ENCODE results near the gene BTBD8.
A peak's percentile ranks its signal among the peaks of the same experiment; 100 is the strongest.
"Not testable (repeated sequence)": the region's sequence is repeated elsewhere in the genome, so short reads cannot be mapped to it uniquely, and the experiment has no call there.

The BTBD8 gene

DNA sequence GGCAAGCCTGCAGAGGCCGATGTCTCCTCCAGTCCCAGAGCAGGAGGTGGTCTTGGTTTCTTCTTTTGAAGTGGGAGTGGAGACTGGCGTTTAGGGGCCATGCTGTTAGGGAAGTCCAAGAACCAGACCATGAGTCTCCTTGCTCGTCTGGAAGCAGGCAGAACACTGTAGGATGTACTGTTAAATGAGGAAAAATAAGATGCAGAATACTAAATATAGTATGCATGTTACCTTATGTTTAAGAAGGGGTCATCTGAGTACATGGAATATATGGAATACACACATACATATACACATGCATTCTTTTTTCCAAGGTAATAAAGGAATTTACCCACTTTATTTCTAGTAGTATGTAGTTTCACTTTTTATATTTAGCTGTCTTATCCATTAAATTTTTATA is 4.8 kb upstream of the BTBD8 start, which contains the start of gene SETSIP:
TSS of gene SETSIP (minus strand) at position 101 of the 400 bp plus-strand sequence. CDS start at position 101, 0 bp downstream.
- no peak within 1 kb of the TSS for H3K4me3 ChIP-seq (ENCODE audit: low read depth, low read length)
- no peak for DNase-seq (ENCODE audit: low read depth)
- TF ChIP-seq, protein P1, sequence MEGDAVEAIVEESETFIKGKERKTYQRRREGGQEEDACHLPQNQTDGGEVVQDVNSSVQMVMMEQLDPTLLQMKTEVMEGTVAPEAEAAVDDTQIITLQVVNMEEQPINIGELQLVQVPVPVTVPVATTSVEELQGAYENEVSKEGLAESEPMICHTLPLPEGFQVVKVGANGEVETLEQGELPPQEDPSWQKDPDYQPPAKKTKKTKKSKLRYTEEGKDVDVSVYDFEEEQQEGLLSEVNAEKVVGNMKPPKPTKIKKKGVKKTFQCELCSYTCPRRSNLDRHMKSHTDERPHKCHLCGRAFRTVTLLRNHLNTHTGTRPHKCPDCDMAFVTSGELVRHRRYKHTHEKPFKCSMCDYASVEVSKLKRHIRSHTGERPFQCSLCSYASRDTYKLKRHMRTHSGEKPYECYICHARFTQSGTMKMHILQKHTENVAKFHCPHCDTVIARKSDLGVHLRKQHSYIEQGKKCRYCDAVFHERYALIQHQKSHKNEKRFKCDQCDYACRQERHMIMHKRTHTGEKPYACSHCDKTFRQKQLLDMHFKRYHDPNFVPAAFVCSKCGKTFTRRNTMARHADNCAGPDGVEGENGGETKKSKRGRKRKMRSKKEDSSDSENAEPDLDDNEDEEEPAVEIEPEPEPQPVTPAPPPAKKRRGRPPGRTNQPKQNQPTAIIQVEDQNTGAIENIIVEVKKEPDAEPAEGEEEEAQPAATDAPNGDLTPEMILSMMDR (IDR thresholded peaks at IDR 0.05; ENCODE audit: insufficient read depth, low read depth, low read length, missing control alignments): no peak

DNA sequence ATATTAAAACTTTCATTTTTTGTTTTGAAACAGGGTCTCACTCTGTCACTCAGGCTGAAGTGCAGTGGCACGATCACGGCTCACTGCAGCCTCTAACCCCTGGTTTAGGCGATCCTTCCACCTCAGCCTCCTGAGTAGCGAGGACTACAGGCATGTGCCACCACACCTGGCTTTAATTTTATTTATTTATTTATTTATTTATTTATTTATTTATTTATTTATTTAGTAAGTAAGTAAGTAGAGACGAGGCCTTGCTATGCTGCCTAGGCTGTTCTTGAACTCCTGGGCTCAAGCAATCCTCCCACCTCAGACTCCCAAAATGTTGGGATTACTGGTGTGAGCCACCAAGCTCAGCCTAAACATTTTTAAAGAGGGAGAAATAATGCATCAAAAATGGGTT is 3.8 kb upstream of the BTBD8 start:
- H3K4me3 ChIP-seq (ENCODE audit: low read depth, low read length): no peak overlapping the region
- TF ChIP-seq, protein P1 (IDR thresholded peaks at IDR 0.05; ENCODE audit: insufficient read depth, low read depth, low read length, missing control alignments): no peak

GRCh38 chr1:92078077-92078476 is 2.1 kb upstream of the BTBD8 start:
- H3K4me3 ChIP-seq (ENCODE audit: low read depth, low read length); DNase-seq (ENCODE audit: low read depth): not testable (repeated sequence)

More for the DNA sequence above, 3.8 kb upstream of the BTBD8 start:
- DNase-seq (ENCODE audit: low read depth): no peak

GRCh38 chr1:92079441-92079840 is 704 bp upstream of the BTBD8 start:
- TF ChIP-seq, protein P1 (IDR thresholded peaks at IDR 0.05; ENCODE audit: insufficient read depth, low read depth, low read length, missing control alignments): no peak
- no peak for DNase-seq (ENCODE audit: low read depth)
- H3K4me3 ChIP-seq (ENCODE audit: low read depth, low read length): no peak overlapping the region

DNA sequence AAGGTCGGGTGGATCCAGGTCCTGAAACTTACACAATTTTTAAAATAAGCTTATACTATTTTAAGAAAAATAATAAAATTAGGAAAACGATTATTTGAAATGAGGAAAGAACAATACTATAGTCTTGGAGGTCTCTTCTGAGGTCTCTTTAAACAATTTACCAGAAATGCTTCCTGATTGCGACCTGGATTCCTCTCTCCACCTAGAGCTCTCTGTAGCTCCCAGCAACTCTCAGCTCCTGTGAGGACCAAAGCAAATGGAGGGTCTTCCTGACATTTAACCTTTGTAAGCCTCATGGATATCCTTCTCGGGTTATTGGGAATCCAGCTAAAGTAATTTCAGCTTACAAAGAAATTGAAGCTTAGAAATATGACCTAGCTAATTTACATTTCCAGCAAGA is 886 bp downstream of the BTBD8 start:
- DNase-seq (ENCODE audit: low read depth): no peak
- TF ChIP-seq, protein P1 (IDR thresholded peaks at IDR 0.05; ENCODE audit: insufficient read depth, low read depth, low read length, missing control alignments): no peak
- peak overlapping the region; percentile 67 for H3K4me3 ChIP-seq (ENCODE audit: low read depth, low read length)

DNA sequence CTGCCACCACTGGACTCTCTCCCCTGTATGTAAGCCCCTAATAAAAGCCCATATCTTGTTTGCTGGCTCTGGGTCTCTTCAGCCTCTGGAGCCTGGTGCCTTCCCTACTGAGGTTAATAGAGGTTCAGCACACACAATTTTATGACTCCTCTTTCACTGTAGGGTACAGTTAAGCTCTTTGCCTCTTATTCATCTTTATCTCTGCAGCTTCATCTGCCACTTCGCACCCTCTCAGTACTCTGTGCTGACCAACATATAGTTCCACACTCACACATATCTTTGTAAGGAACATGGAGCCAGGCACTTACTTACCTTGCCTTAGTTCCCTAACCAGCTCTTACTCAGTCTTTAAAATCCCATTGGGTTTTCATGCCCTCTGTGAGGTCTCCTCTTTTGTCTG is 4.5 kb downstream of the BTBD8 start:
- H3K4me3 ChIP-seq (ENCODE audit: low read depth, low read length): no peak overlapping the region
- TF ChIP-seq, protein P1 (IDR thresholded peaks at IDR 0.05; ENCODE audit: insufficient read depth, low read depth, low read length, missing control alignments): no peak
- no peak for DNase-seq (ENCODE audit: low read depth)

- no peak for DNase-seq (ENCODE audit: low read depth)
- TF ChIP-seq, protein P1 (IDR thresholded peaks at IDR 0.05; ENCODE audit: insufficient read depth, low read depth, low read length, missing control alignments): no peak
Measured at GRCh38 chr1:92085727-92086126, 5.6 kb downstream of the BTBD8 start.

More at GRCh38 chr1:92085727-92086126, 5.6 kb downstream of the BTBD8 start:
- no peak overlapping the region for H3K4me3 ChIP-seq (ENCODE audit: low read depth, low read length)
